ENCODE data around the gene RAB24.

DNA sequence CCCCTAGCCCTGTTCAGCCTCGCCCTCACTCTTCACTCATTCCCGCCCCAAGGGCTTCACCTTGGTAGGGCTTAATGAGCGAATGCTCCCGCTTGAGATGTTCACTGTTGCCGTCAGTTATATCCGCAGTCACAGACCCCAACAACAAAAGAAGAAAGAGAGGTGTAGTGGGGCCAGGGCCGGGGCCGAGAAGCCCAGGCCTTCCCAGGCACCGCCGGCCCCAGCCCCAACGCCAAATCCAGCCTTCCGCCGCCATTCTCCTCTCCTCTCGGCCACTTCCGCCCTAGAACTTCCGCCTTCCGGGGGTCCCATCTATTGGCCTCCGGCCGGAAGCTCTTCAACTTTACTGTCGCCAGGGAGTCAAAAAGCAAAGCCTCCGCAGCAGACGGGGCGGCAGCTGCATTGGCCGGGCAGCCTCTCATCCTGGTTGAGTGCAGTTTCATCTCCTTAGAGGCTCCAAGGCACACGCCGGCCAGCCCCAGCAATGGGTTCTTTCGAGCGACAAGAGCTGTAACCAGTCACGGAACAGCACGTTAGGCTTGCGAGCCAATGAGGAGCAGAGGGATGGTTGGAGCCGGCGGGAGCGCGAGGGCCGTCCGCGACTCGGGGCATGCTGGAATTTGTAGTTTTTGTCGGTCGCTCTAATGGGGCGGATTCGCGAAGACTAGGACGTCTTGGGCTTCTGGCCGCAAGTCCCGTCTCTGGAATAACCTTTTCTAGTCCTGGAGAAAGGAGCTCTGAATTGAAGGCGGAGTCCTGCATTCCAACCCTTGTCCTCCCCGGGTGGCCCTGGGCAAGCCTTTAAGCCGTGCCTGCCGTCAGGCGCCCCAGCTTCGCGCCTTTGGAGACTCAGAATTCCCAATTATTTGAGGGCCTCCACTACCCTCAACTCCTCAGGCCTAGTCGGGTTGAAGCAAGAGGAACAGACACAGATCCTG is 48.1 kb upstream of the RAB24 start, which contains the start of gene LMAN2:
- TF ChIP-seq, protein P1, sequence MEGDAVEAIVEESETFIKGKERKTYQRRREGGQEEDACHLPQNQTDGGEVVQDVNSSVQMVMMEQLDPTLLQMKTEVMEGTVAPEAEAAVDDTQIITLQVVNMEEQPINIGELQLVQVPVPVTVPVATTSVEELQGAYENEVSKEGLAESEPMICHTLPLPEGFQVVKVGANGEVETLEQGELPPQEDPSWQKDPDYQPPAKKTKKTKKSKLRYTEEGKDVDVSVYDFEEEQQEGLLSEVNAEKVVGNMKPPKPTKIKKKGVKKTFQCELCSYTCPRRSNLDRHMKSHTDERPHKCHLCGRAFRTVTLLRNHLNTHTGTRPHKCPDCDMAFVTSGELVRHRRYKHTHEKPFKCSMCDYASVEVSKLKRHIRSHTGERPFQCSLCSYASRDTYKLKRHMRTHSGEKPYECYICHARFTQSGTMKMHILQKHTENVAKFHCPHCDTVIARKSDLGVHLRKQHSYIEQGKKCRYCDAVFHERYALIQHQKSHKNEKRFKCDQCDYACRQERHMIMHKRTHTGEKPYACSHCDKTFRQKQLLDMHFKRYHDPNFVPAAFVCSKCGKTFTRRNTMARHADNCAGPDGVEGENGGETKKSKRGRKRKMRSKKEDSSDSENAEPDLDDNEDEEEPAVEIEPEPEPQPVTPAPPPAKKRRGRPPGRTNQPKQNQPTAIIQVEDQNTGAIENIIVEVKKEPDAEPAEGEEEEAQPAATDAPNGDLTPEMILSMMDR (IDR thresholded peaks at IDR 0.05) = peak in 1 of 3 experiments; percentile 14
- TF ChIP-seq POLR2AphosphoS5 (IDR thresholded peaks at IDR 0.05) (peak; percentile 61 to 82), POLR2A (IDR thresholded peaks at IDR 0.05; ENCODE audit: low read depth) (peak; percentile 66), EP300 (IDR thresholded peaks at IDR 0.05) (no peak)

Measured in esophagus muscularis mucosa (tissue), 4 donors.